GM18907 (cell line): ENCODE data around the gene STRN.
A peak's percentile ranks its signal among the peaks of the same experiment; 100 is the strongest.
"Not testable (repeated sequence)": the region's sequence is repeated elsewhere in the genome, so short reads cannot be mapped to it uniquely, and the experiment has no call there.

Source experiments
- ATAC-seq: cut with Tn5 transposase; IDR thresholded peaks from one replicate; pipeline ENCODE4 v1.9.1; 2021; ENCODE audit warnings: mild to moderate bottlenecking, moderate library complexity; ENCODE audit not compliant: unreplicated experiment

STRN gene, protein sequence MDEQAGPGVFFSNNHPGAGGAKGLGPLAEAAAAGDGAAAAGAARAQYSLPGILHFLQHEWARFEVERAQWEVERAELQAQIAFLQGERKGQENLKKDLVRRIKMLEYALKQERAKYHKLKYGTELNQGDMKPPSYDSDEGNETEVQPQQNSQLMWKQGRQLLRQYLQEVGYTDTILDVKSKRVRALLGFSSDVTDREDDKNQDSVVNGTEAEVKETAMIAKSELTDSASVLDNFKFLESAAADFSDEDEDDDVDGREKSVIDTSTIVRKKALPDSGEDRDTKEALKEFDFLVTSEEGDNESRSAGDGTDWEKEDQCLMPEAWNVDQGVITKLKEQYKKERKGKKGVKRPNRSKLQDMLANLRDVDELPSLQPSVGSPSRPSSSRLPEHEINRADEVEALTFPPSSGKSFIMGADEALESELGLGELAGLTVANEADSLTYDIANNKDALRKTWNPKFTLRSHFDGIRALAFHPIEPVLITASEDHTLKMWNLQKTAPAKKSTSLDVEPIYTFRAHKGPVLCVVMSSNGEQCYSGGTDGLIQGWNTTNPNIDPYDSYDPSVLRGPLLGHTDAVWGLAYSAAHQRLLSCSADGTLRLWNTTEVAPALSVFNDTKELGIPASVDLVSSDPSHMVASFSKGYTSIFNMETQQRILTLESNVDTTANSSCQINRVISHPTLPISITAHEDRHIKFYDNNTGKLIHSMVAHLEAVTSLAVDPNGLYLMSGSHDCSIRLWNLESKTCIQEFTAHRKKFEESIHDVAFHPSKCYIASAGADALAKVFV

DNA sequence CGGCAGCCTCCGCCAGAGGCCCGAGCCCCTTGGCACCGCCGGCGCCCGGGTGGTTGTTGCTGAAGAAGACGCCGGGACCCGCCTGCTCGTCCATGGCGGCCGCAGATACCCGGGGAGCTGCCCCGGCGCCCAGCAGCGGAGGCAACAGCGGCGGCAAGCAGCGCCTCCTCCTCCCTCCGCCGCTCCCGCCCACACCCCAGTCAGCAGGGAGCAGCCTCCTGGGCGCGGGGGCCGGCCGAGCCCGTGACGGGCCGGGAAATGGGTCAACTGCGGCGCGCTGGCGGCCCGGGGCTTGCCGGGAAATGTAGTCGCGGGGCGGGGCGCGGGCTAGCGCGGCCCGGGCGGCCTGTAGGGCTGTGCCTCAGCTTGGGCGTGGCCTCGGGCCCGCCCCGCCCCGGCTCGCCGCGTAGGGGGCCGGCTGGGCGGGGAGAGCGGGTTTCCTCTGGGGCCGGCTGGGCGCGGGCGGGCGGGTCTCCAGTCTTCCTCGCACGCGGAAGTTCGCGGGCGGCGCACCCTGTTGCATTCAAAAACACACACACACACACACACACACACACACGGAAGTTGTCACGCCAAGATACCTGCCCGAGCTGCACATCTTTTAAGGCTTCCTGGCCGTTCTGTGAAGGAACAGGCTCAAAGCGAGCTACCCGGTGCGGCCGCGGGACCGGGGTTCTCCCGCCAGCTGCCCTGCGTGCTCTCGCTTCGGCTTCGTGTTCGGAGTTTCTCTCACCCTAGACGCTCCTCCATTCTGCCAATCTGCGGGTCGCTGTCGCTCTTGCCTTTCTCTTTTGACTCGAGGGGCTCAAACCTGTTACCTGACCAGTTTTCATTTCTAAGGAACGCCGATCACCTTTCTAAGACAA is at the start of gene STRN:
TSS of gene STRN (minus strand) at position 167 of the 866 bp plus-strand sequence. CDS start at position 94, 73 bp downstream.
- ATAC-seq = peak; percentile 99

GRCh38 chr2:37013315-37013641 is 46.9 kb upstream of the STRN start:
- peak; percentile 31 for ATAC-seq

- ATAC-seq = peak; percentile 46
Measured at GRCh38 chr2:37011130-37011529, 44.8 kb upstream of the STRN start.

GRCh38 chr2:37005118-37005868 is 39.0 kb upstream of the STRN start:
- peak; percentile 99 for ATAC-seq

- no peak for ATAC-seq
Measured at GRCh38 chr2:37000988-37001556, 34.7 kb upstream of the STRN start.

DNA sequence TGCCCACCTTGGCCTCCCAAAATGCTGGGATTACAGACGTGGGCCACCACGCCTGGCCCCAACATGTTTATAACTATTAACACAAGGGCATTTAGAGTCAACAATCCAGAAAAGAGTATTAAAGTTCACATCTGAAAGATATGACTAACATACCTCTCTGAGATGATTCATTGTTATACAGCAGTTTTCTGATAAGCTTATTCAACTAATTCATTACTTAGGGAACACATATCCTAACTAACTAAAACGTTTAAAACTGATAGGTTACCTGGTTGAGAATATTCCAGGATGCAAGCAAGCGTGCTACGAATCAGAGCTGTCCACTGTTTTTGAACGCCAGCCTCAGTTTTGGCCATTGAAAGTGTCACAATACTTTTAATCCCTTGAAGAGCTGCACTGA is 34.0 kb upstream of the STRN start:
- ATAC-seq = no peak

DNA sequence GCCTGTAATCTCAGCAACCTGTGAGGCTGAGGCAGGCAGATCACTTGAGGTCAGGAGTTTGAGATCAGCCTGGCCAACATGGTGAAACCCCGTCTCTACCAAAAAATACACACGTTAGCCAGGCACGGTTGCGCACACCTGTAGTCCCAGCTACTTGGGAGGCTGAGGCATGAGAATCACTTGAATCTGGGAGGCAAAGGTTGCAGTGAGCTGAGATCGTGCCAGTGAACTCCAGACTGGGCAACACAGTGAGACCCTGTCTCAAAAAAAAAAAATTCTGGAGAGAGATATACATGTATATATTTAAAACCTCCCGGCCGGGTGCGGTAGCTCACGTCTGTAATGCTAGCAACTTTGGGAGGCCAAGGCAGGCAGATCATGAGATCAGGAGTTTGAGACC is 33.1 kb upstream of the STRN start:
- ATAC-seq = not testable (repeated sequence)

GRCh38 chr2:36993841-36994620 is 27.7 kb upstream of the STRN start:
- ATAC-seq = no peak

- ATAC-seq = no peak
Measured at GRCh38 chr2:36988008-36988407, 21.7 kb upstream of the STRN start.

- ATAC-seq = no peak
Measured at GRCh38 chr2:36982467-36982866, 16.1 kb upstream of the STRN start.

GRCh38 chr2:36981911-36982310 is 15.6 kb upstream of the STRN start:
- no peak for ATAC-seq

- ATAC-seq = not testable (repeated sequence)
Measured at GRCh38 chr2:36979007-36979406, 12.7 kb upstream of the STRN start.

DNA sequence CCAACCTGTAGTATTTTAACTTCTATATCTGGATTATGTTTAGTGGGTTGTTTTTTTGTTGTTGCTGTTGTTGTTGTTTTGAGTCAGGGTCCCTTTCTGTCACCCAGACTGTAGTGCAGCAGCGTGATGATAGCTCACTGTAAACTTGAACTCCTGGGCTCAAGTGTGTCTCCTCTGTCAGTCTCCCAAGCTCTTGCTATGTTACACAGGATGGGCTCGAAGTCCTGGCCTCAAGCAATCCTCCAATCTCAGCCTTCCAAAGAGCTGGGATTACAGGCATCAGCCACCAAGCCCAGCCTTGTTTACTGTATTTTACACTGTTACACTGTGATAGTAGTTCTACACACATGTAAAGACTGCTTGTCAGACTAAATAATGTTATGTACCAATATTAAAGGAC is 9.7 kb upstream of the STRN start:
- ATAC-seq = no peak

DNA sequence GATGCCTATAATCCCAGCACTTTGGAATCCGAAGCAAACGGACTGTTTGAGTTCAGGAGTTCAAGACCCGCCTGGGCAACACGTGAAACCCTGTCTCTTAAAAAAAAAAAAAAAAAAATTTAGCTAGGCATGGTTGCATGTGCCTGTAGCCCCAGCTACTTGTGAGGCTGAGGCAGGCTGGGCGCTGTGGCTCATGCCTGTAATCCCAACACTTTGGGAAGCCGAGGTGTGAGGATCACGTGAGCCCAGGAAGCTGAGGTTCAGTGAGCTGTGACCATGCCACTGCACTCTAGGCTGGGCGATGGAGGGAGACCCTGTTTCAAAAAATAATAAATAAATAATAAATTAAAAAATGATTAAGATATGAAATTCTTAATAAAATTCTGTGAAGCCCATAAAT is 9.0 kb upstream of the STRN start:
- ATAC-seq = no peak

- no peak for ATAC-seq
Measured at GRCh38 chr2:36973320-36973719, 7.0 kb upstream of the STRN start.

GRCh38 chr2:36971990-36972389 is 5.7 kb upstream of the STRN start:
- no peak for ATAC-seq

DNA sequence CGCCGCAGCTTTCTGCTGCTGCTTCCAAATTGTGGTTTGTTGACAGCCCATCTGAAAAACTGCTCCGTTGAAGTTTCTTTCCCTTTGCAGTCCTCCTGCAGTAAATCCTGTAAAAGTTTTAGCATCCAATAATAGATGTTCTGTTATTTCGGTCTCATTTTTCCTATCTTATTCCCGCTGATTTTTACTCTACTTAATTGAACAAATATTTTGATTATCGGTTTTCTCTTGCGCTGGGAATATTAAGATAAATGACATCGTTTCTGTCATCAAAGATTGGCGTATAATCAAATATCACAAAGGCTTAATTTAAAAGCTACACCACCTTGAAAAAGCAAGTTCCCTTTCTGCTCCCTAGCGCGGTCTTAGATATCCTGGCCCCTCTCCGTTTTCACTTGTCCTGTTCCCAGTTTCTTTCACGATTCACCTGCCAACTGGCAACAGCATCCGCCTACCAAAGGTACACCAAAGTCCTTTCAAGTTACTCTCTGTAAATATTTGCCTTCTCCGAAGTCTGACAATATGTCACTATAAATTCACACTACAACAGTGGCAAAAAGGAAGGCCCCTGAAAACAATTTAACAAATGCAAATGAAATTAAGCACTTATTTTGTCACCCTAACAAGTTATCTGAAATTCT is 1.0 kb upstream of the STRN start:
- ATAC-seq = no peak

GRCh38 chr2:36965751-36966369 is 476 bp downstream of the STRN start:
- ATAC-seq = peak; percentile 39

GRCh38 chr2:36965206-36965605 is 1.1 kb downstream of the STRN start:
- ATAC-seq = no peak
